ENCODE measurements around the gene CADM1. TPM values are rescaled to one million over a fixed set of nuclear protein-coding genes. Genes with fewer than 3 reads are reported as not detected.
A peak's percentile ranks its signal among the peaks of the same experiment; 100 is the strongest.

Gene CADM1
- polyA plus RNA-seq (2013, experiment 1 of 2; ENCODE audit: insufficient read length), result 193 TPM
- 181 TPM for polyA plus RNA-seq (2013, experiment 2 of 2; ENCODE audit: insufficient read length)

GRCh38 chr11:115504276-115505158, at the start of gene CADM1:
CADM1 (minus strand) TSS chr11:115504415.
- DNase-seq, result peak; percentile 97

DNA sequence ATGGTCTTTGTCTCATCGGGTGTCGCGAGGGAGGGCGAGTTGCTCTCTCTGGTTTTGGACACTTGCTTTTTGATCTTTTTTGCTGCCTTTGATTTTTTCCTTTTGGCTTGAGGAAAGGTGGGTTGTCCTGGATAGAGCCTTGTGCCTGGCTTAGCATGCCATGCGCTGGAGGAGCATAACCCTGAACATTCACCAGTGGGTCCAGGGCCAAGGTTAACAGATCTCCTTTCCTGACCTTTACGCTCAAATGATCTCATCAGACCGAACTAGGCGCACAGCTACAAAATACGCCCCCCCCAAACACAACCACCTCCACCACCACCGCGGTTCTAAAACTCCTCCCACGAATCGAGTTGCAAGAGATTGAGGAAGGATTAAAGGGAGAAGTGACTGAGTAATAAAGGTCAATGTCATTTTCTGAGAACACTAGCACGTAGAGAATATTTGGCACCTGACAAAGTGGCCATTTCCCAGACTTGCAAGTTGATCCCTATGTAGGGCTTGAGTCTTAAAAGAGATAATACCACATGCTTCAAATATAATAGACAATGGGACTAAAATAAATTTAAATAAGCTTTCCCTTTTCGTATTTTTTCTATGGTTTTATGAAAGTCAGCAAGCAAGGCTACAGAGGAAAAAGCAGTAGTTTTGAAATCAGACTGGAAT, 48.7 kb upstream of the CADM1 start:
- no peak for DNase-seq

GRCh38 chr11:115552151-115552772, 48.0 kb upstream of the CADM1 start:
- DNase-seq, result no peak

DNA sequence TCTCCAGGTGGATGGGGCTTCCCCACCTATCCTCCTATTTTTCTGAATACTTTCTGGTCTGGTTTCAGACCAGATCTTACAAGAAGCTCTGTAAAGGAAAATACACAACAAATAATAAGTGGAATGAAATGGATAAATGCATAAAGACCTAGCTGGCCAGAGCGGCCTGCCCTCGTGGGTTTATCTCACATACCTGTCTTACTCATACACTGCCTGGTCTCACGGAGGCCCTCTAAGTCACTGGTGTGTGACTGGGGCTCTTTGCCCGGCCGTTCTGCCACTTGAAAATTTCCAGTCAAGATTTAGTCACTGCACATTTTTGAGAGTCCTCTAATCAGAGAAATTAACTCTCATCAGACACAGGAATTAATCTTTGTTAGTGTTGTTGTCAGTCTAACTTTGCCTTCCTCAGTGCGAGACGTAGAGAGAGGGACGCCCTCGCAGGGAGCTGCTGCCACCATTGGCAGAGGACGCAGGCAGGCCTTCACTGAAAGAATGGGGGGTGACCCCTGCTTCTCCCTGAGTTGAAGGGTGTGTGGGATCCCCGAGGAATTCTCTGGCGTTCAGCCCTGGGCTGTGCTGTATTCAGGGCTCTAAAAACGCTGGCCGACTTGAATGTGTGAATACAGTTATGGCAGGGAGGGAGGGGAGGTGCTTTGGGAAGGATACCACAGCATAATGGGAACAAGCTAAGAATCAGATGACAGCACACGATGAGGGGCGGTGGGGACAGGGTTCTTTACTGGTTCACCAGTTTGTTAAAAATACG, 46.3 kb upstream of the CADM1 start:
- DNase-seq, result no peak

DNA sequence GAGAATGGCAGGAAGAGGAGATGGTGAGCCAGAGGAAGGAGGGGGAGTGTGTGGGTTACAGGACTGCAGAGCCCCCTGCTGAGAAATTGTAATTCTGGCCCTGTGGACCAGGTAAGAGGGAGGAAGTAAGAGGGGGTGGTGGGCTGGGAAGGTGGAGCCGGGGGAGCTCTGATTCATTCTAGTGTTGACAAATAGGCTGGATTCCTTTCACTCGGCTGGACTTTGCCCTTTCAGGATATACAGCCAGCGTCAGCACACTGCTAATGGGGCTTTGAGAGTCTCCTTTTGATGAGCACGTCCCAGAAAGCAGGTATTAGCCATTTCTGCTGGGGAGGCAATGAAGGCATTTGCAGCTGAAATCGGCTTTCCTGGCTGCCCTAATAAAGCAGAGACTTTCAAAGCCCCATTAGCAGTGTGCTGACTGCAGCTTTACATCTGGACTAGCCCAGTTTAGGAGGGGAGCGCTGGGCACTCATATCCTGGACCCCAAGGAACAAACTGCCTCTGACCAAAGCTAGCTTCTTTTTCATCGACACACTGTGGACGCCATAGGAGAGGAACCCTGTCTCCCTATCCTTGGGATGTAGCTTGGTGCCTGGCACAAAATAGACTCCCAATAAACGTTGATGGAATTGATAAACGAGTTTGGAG, 44.8 kb upstream of the CADM1 start:
- DNase-seq, result no peak

GRCh38 chr11:115545581-115546210, 41.5 kb upstream of the CADM1 start:
- DNase-seq, result no peak

DNA sequence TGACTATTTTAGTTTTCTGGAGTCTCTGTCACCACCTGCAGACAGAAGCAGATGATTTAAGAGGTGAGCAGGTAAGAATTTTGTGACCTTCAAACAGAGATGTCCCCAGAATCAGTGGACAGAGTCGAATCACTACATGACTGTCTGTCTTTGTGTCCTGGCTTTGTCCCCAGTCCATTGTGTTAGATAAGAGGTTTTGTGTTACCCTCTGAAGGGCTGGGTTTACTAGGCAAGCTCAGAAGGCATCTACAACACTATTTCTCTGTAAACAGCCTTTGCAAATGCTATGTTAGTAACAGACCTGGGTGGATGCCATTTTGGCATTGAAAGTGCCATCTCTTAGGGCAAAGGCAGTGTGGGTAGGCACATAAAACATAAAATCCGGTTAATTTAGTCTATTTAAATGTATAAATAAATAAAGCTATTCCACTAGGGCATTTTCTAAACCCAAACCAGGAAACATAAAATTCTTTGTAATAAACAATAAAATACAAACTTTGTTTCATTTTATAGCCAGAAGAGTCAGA, 40.3 kb upstream of the CADM1 start:
- DNase-seq, result no peak

- DNase-seq, result no peak
Observed at GRCh38 chr11:115541518-115541917, 37.3 kb upstream of the CADM1 start.

DNA sequence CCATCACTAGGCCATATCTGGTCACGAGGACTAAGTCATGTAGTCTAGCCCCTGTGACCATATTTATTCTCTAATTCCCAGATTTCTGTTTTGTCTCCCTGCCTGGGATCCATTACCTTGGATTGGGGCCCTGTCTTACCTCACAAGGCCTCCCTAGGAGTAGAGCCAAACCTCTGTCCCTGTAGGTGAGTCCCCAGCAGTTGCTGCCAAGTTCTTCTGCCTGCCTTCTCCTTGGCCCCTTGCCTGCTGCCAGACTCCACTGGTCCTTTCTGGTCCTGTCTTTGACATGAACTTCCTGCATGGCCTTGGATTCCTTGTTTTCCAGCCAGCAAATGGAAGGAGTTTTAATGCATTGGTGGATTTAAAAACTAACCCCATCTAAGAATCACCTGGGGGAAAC, 35.6 kb upstream of the CADM1 start:
- DNase-seq, result no peak

DNA sequence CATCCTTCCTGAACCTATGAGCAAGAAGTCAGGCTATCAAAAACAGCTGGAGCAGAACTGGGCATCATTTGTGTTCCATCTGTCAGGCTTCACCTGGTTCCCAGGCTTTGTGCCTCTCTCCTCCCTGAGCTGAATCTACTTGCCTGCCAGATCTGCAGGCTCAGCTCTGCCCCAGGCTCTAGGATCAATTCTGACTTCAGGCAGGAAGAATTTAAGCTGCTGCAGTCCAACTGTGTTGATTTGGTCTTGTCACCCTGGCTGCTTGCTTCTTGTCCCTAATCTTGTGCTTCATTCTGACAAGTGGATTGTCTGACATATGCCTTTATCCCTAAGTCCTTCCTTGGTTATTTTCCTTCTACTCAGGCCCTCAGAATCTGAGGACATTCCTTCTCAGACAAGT, 31.6 kb upstream of the CADM1 start:
- DNase-seq, result no peak

DNA sequence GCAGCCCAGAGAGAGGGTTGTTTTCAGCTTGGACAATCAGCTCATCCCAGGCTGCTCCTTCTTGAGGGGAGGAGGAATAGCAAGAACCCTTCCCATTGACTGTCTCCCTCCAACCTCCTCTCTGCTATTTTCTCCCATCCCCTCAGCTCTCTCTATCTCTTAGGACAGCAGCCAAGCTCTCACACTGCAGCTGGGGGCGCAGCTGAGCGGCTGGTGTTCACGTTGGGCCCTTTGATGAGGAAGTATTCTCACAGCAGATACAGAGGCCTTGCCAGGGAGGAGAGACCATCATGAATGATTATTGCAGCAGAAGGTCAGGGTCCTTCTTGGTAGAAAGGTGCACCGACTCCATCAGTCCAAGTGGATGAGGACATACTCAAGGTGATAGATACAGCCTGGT, 26.5 kb upstream of the CADM1 start:
- DNase-seq, result no peak

DNA sequence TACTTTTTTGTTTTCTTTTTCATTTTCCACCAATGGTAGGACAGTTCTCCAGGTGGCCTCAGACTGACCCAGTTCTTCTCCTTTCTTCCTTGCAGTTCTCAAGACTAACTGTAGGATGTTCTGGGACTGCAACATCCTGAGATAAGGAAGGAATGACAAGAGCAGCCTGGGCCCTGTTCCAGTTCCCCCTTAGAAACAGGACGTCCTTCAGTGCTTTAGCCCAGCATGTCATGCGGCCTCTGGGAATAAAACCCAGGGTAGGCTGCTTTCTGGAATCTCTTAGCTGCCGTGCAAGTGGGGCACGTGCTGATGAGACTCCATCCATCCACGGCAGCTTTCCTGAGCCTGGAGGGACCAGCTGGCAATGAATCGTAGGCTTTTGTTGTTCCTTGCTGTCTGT, 24.0 kb upstream of the CADM1 start:
- DNase-seq, result peak; percentile 17

DNA sequence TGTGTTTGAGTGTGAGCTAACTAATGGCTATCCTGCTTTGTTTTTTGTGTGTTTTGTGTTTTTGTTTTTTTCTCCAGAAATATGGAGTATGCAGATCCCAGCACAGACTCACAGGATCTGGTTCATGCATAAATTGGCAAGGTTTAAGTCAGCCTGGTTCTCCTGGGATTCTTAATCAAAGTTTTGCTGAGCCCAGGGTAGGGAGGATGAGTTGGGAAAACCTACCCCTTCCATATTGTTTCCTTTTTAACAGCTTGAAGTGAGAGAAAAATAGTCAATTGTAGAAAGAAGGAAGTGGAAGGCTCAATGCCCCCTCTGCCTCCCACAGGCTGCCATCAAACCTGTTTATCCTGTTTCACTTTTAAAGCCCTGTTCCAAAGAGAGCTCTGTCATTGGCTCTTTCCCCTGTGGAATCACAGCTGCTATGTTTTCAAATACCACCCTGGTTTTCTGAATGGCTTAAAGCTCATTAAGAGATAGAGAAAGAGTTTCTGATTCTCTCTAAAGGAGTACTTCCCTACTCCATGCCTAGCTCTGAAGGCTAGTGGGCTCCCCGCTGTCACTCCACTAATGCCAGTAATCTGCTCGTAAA, 23.4 kb upstream of the CADM1 start:
- no peak for DNase-seq

GRCh38 chr11:115525531-115526006, 21.4 kb upstream of the CADM1 start:
- no peak for DNase-seq

GRCh38 chr11:115524572-115524971, 20.4 kb upstream of the CADM1 start:
- no peak for DNase-seq

- DNase-seq, result no peak
Observed at GRCh38 chr11:115523727-115524399, 19.6 kb upstream of the CADM1 start.

DNA sequence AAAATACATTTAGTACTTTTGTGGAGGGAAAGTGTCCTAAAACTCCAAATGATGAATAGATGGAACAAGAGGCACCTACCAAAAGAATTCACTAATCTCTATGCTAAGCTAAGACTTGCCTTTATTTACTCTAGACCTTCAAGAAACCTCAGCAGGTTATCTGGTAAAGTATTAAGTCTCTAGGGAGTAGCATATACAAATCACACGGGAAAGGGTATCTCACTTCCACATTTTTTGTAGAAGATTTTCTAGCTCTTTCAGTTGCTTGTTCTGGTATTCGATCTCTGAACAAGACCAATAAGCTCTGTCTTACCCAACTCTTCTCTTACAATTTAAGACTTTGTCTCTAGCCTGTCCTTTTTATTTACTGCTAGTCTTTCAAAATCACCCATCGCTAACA, 18.1 kb upstream of the CADM1 start:
- DNase-seq, result no peak

GRCh38 chr11:115521825-115522224, 17.6 kb upstream of the CADM1 start:
- DNase-seq, result no peak

DNA sequence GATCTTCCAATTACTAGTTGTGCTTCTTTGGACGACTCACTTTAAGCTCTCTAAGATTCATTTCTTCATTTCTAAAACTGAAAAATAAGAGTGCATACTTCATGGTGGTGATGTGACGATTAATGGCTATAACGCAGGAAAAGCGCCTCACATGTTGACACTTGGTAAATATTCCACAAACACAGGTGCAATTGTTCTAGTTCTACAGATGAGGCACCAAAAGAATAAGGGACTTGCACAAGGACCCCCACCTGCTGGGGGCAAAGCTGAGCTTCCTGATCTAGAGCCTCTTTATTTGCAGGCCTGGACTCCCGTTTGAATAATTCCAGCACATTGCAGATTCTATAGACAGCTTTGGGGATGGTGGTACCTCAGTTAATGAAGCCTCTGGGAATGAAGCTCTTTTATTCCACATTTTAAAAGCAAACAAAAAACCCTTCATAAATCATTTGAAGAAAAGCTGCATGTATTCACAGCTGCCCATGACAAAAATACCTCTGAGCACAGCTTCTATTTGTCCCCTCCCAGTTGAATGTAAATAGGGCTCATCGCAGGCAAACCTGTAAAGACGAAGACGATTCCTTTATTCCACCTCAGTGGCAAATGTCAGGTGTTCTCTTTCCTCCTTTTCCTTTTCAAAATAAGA, 14.9 kb upstream of the CADM1 start:
- DNase-seq, result no peak
